HG02973 (cell line): ENCODE data around the gene FIZ1.

Experiments used
- ATAC-seq: cut with Tn5 transposase; IDR thresholded peaks from one replicate; pipeline ENCODE4 v1.9.1; 2021; ENCODE audit warnings: moderate library complexity; ENCODE audit not compliant: unreplicated experiment

FIZ1 gene

GRCh38 chr19:55635856-55636440, 36.6 kb upstream of the FIZ1 start:
- ATAC-seq = no peak

GRCh38 chr19:55635334-55635717, 36.0 kb upstream of the FIZ1 start:
- no peak for ATAC-seq

GRCh38 chr19:55633861-55634260, 34.5 kb upstream of the FIZ1 start:
- no peak for ATAC-seq

- ATAC-seq = no peak
These were observed 33.1 kb upstream of the FIZ1 start for GRCh38 chr19:55632463-55632834.

GRCh38 chr19:55626350-55626749, 27.0 kb upstream of the FIZ1 start:
- ATAC-seq = no peak

- ATAC-seq = no peak
These were observed 25.6 kb upstream of the FIZ1 start for GRCh38 chr19:55625004-55625326.

- ATAC-seq = no peak
These were observed 25.0 kb upstream of the FIZ1 start, which contains the start of gene ZNF784 for GRCh38 chr19:55624109-55625003. Gene ZNF784, minus strand, starts transcription at chr19:55624566. Its CDS starts 5 bp downstream, at chr19:55624561.

GRCh38 chr19:55623561-55623960, 24.2 kb upstream of the FIZ1 start:
- ATAC-seq = no peak

GRCh38 chr19:55623130-55623529, 23.8 kb upstream of the FIZ1 start:
- no peak for ATAC-seq

GRCh38 chr19:55622242-55622969, 23.1 kb upstream of the FIZ1 start:
- no peak for ATAC-seq

GRCh38 chr19:55621673-55622231, 22.4 kb upstream of the FIZ1 start:
- no peak for ATAC-seq

- no peak for ATAC-seq
These were observed 21.9 kb upstream of the FIZ1 start for GRCh38 chr19:55621205-55621672.

- no peak for ATAC-seq
These were observed 21.3 kb upstream of the FIZ1 start for GRCh38 chr19:55620410-55621204.

- no peak for ATAC-seq
These were observed 20.0 kb upstream of the FIZ1 start for GRCh38 chr19:55619286-55619685.

GRCh38 chr19:55618426-55618825, 19.1 kb upstream of the FIZ1 start:
- ATAC-seq = no peak

GRCh38 chr19:55617426-55617825, 18.1 kb upstream of the FIZ1 start:
- no peak for ATAC-seq

GRCh38 chr19:55616395-55616875, 17.1 kb upstream of the FIZ1 start:
- no peak for ATAC-seq

- no peak for ATAC-seq
These were observed 16.5 kb upstream of the FIZ1 start for GRCh38 chr19:55615543-55616394.

- no peak for ATAC-seq
These were observed 15.6 kb upstream of the FIZ1 start for GRCh38 chr19:55614711-55615542.
